Measurements from ENCODE around the gene EPO.

GRCh38 chr7:100764841-100765240 is 44.6 kb downstream of the EPO start:
- TF ChIP-seq EZH2 (IDR thresholded peaks at IDR 0.05) (no peak), POLR2AphosphoS5 (IDR thresholded peaks at IDR 0.05; ENCODE audit: borderline replicate concordance, low read depth, low read length) (no peak), FOXP2 (optimal IDR thresholded peaks at IDR 0.05; ENCODE audit: control extremely low read depth, extremely low read length, insufficient read depth) (no peak)

Measured in SK-N-MC (cell line).